Epithelial cell of esophagus (primary cell): ENCODE data around the gene PHF10.
A peak's percentile ranks its signal among the peaks of the same experiment; 100 is the strongest.

Experiments
- DNase-seq: peaks from one replicate; pipeline ENCODE4 v3.0.0; 2010; ENCODE audit warnings: low read depth
- H3K4me3 ChIP-seq: 2 replicates; pipeline ENCODE4 v1.5.1; 2011; ENCODE audit warnings: mild to moderate bottlenecking, low read length, control low read depth
- CTCF ChIP-seq: IDR thresholded peaks from 2 replicates; pipeline ENCODE4 v1.5.1; 2011; ENCODE audit warnings: low read depth, mild to moderate bottlenecking, low read length, control low read depth, inconsistent platforms; ENCODE audit not compliant: insufficient read depth; ENCODE audit errors: missing control alignments

PHF10 gene

GRCh38 chr6:169723200-169723909 lies 945 bp downstream of the PHF10 start:
- peak; percentile 49 for DNase-seq
- H3K4me3 ChIP-seq, result peak overlapping the region; percentile 59
- no peak for TF ChIP-seq CTCF

GRCh38 chr6:169722362-169723199 lies 1.7 kb downstream of the PHF10 start:
- no peak for TF ChIP-seq CTCF
- H3K4me3 ChIP-seq, result peak overlapping the region; percentile 59
- DNase-seq, result peak; percentile 62

- peak; percentile 24 for TF ChIP-seq CTCF
- DNase-seq, result no peak
- no peak overlapping the region for H3K4me3 ChIP-seq
Observed at GRCh38 chr6:169720207-169720855, 4.0 kb downstream of the PHF10 start.

- no peak for DNase-seq
- TF ChIP-seq CTCF, result no peak
- no peak overlapping the region for H3K4me3 ChIP-seq
Observed at GRCh38 chr6:169719117-169719516, 5.2 kb downstream of the PHF10 start.

GRCh38 chr6:169714595-169714994 lies 9.7 kb downstream of the PHF10 start:
- no peak for DNase-seq
- no peak for TF ChIP-seq CTCF
- H3K4me3 ChIP-seq, result no peak overlapping the region

DNA sequence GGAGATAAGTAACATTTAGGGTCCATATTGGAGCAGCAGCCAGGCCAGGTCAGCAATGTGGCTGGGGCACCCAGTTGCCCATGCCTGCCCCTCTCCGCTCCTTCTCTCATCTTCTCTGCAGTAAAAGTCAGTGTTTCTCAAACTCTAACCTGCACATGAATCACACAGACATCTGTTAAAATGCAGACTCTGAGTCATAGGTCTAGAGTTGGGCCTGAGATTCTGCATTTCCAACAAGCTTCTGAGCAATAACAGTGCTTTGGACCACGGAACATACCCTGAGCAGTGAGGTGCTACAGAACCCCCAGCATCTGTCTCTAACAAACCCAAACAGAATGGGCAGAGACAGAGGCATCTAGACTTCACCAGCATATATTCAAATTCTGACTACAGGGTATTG lies 10.1 kb downstream of the PHF10 start:
- DNase-seq, result no peak
- no peak overlapping the region for H3K4me3 ChIP-seq
- TF ChIP-seq CTCF, result no peak
